Activated naive CD8-positive, alpha-beta T cell (primary cell): ENCODE measurements around the gene USP22.

ENCODE experiments used
- H3K27ac Mint-ChIP-seq: one replicate; pipeline ENCODE4 v1.8.0; 2021; ENCODE audit warnings: mixed read lengths
- H3K27me3 Mint-ChIP-seq: one replicate; pipeline ENCODE4 v1.8.0; 2021; ENCODE audit warnings: mixed read lengths
- H3K36me3 Mint-ChIP-seq: one replicate; pipeline ENCODE4 v1.8.0; 2021; ENCODE audit warnings: mixed read lengths
- H3K4me1 Mint-ChIP-seq: one replicate; pipeline ENCODE4 v1.8.0; 2021; ENCODE audit warnings: low read depth, mixed read lengths
- H3K4me3 Mint-ChIP-seq: one replicate; pipeline ENCODE4 v1.8.0; 2021; ENCODE audit warnings: mild to moderate bottlenecking, mixed read lengths
- H3K9me3 Mint-ChIP-seq: one replicate; pipeline ENCODE4 v1.8.0; 2021; ENCODE audit warnings: low read depth, mixed read lengths

Gene USP22

DNA sequence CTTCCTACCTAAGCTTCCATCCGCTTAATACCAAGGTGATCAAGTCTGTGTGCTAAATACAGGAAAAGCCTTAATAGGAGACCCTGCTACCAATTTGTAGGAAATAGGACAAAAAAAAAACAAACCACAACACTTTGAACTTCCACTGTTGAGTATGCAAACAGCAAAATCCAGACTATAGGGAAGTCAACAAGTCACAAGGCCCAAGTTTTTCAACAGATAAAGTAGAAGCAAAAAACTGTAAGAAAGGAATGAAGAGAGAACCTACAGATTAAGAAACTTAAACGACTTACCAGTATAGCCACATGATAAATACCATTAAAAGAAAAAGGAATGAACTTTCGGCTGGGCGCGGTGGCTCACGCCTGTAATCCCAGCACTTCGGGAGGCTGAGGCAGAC lies 7.4 kb downstream of the USP22 start:
- Mint-ChIP-seq H3K36me3 (peaks cover 7% of the 10 kb centered on the region), H3K27ac (peak overlapping the region; percentile 91), H3K9me3 (no peaks in the 10 kb centered on the region), H3K27me3 (no peaks in the 10 kb centered on the region), H3K4me3 (peak overlapping the region; percentile 88), H3K4me1 (peaks cover 82% of the 10 kb centered on the region)

DNA sequence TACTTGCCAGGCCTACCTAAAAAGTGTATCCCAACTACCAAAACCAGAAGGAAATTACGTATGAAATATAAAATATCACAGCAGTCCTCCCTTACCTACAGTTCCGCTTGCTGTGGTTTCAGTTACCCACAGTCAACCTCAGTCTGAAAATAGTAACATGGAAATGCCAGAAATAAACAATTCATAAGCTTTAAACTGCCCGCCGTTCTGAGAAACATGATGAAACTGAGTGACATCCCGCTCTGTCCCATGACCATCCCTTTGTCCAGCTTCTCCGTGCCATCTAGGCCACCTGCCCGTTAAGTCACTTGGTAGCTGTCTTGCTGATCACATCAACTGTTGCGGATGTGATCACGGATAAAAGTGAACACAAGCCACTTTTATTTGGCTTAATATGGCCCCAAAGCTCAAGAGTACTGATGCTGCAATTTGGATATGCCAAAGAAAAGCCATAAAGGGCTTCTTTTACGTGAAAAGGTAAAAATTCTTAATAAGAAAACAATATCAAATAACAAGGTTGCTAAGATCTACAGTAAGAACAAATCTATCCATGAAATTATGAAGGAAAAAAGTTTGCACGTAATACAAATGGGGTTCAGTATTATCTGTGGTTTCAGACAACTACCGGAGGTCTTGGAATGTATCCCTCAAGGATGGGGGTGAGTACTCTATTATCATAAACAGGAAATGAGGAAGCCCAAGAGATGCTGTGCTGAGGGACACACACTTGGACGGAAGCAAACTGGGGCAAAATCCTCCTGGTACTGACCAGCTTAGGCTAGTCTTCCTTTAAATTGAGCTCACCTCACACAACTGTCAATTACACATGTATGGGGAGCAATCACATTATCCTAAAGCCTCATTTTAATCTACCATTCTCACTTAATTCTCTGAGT lies 8.2 kb downstream of the USP22 start:
- Mint-ChIP-seq H3K36me3 (peaks cover 6% of the 10 kb centered on the region), H3K27me3 (no peaks in the 10 kb centered on the region), H3K4me1 (peaks cover 84% of the 10 kb centered on the region), H3K4me3 (peak overlapping the region; percentile 88), H3K9me3 (no peaks in the 10 kb centered on the region), H3K27ac (peak overlapping the region; percentile 91)

DNA sequence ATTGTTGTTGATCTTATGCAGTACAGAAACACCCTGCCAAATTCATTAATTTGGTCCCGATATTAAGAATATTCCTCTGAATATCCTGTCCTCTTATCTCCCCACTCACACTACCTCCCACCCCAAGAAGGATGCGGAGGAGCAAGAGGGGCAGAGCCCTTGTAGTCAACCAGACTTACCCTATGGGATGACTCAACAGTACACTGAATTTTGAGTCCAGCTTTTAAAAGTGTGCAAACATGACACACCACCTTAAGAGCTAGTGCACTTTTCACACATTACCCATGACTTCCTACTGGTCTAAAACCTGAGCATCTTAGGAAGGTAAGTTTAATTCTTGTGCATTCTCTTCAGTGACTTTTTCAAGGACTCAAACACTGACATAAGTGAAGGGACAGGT lies 9.5 kb downstream of the USP22 start:
- H3K27me3 Mint-ChIP-seq: no peaks in the 10 kb centered on the region
- peak overlapping the region; percentile 88 for H3K4me3 Mint-ChIP-seq
- peak overlapping the region; percentile 87 for H3K27ac Mint-ChIP-seq
- H3K4me1 Mint-ChIP-seq: peaks cover 91% of the 10 kb centered on the region
- peaks cover 6% of the 10 kb centered on the region for H3K36me3 Mint-ChIP-seq
- H3K9me3 Mint-ChIP-seq: no peaks in the 10 kb centered on the region

DNA sequence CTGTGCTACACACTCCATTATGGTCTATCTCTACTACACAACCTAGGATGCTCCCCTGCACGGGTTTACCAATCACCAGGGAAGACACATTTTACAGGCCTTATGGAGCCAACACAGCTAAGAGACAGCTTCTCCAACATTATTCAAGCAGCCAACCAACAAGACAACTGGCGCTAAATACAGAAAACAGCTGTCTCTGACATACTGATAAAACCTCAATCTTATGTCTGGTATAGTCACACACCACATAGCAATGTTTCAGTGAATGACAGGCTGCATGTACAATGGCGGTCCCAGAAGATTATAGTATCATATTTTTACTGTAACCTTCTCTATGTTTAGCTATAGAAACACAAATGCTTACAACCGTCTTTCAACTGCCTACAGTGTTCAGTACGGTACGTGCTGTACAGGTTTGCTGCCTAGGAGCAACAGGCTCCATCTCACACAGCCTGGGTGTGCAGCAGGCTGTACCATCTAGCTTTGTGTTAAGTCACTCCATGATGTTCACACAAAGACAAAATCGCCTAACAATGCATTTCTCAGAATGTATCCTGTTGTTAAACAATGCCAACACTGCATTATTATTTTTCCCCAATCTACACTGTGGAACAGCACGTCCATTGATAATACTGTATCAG lies 10.9 kb downstream of the USP22 start:
- peaks cover 6% of the 10 kb centered on the region for H3K36me3 Mint-ChIP-seq
- H3K4me3 Mint-ChIP-seq: peak overlapping the region; percentile 33
- H3K9me3 Mint-ChIP-seq: no peaks in the 10 kb centered on the region
- H3K27me3 Mint-ChIP-seq: no peaks in the 10 kb centered on the region
- H3K4me1 Mint-ChIP-seq: peaks cover 86% of the 10 kb centered on the region
- no peak overlapping the region for H3K27ac Mint-ChIP-seq

DNA sequence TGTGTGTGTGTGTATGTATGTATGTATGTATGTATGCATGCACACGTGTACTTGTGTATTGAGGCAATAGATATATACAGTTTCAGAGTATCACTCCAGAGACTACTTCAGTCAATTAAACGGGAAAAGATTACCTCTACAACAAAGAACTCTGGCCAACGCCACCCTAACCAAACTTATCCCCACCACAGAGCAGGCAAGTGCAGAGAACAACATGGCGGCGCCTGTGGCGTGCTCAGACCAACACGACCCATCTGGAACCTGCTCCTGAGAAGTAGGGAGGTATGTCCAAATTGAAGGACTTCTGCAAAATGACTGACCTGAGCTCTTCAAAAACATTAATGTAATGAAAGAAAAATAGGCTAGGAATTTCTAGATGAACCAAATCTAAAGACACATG lies 12.4 kb downstream of the USP22 start:
- H3K4me1 Mint-ChIP-seq: peaks cover 78% of the 10 kb centered on the region
- H3K36me3 Mint-ChIP-seq: peaks cover 8% of the 10 kb centered on the region
- H3K27me3 Mint-ChIP-seq: no peaks in the 10 kb centered on the region
- H3K9me3 Mint-ChIP-seq: no peaks in the 10 kb centered on the region
- H3K27ac Mint-ChIP-seq: peak overlapping the region; percentile 42
- H3K4me3 Mint-ChIP-seq: no peak overlapping the region

DNA sequence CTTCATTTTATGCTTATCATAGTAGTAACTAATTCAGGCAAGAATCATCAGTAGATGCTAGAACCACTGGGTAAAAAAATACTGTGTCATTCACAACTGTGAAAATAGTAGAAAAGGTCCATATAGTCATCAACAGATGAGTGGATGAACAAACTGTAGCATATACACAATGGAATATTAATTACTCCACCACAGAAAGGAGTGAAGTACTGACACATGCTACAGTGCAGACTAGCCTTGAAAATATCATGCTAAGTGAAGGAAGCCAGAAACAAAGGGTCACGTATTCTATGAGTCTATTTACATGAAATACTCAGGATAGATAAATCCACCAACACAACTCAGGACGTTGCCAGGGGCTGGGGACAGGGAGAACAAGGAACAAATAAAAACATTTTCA lies 13.3 kb downstream of the USP22 start:
- peaks cover 9% of the 10 kb centered on the region for H3K36me3 Mint-ChIP-seq
- H3K27me3 Mint-ChIP-seq: no peaks in the 10 kb centered on the region
- peaks cover 78% of the 10 kb centered on the region for H3K4me1 Mint-ChIP-seq
- peak overlapping the region; percentile 82 for H3K27ac Mint-ChIP-seq
- no peak overlapping the region for H3K4me3 Mint-ChIP-seq
- no peaks in the 10 kb centered on the region for H3K9me3 Mint-ChIP-seq

DNA sequence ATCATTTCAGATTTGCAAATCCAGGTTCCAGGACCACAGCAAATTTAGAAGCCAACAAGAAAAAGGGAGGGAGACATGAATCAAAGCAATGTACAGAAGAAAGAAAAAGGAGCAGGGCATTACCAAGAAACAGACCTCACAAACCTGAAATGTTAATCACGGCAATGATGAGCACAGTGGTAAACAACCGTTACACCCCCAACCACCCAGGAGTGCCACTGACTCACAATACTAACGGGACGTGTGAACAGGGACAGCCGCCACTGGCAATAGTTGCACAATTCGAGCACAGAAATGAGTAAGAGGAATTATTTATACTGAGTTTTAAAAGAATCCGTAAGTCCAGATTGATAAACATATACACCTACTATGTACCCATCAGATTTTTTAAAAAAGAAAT lies 13.8 kb downstream of the USP22 start:
- peak overlapping the region; percentile 15 for H3K4me3 Mint-ChIP-seq
- peaks cover 9% of the 10 kb centered on the region for H3K36me3 Mint-ChIP-seq
- peak overlapping the region; percentile 82 for H3K27ac Mint-ChIP-seq
- peaks cover 78% of the 10 kb centered on the region for H3K4me1 Mint-ChIP-seq
- H3K27me3 Mint-ChIP-seq: no peaks in the 10 kb centered on the region
- no peaks in the 10 kb centered on the region for H3K9me3 Mint-ChIP-seq

DNA sequence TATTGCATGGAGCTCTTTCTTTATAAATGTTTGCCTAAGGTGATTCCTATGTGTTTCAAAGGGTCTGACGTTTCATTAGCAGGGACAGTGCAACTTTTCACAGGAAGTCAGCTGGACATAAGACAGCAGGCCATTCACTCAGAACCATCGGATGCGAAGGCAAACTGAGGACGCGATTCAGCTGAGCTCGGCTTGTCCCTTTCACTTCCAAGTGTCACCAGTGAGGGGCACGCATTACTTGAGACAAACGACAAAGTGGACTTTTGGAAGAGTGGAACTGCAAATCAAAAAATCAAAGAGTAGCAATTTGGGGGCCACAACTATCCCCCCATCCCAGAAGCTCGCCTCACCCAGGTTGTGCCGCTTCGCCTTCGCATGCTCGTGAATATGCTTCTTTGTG lies 14.6 kb downstream of the USP22 start:
- Mint-ChIP-seq H3K36me3 (peaks cover 8% of the 10 kb centered on the region), H3K9me3 (no peaks in the 10 kb centered on the region), H3K27me3 (no peaks in the 10 kb centered on the region), H3K4me1 (peaks cover 79% of the 10 kb centered on the region), H3K27ac (peak overlapping the region; percentile 8), H3K4me3 (peak overlapping the region; percentile 42)

DNA sequence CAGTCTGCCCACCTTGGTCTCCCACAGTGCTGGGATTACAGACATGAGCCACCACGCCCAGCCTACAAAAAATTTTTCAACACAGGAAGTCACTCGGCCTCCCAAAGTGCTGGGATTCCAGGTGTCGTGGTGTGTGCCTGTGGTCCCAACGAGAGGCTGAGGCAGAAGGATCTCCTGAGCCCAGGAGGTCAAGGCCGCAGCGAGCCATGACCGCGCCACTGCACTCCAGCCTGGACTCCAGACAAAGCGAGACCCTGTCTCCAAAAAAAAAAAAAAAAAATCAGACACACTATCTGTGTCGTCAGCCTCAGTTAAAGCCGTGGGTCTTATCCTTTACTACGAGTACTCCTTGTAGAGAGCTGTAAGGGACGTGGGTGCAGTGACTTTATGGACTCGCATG lies 15.8 kb downstream of the USP22 start:
- Mint-ChIP-seq H3K9me3 (no peaks in the 10 kb centered on the region), H3K36me3 (peaks cover 11% of the 10 kb centered on the region), H3K27ac (peak overlapping the region; percentile 50), H3K4me3 (no peak overlapping the region), H3K4me1 (peaks cover 77% of the 10 kb centered on the region), H3K27me3 (no peaks in the 10 kb centered on the region)

DNA sequence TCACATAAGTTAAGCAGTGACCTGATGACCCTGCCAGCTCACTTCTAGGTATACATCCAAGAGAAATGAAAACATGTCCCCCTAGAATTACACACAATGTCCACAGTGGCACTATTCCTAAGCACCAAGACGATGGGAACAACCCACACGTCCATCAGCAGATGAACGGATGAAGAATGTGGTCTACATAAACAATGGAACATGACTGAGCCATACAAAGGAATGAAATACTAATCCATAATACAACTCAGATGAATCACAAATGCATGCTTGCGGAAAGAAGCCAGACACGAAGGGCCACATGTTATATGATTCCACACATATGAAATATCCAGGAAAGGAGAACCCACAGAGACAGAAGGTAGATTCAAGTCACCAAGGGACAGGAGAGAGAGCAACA lies 17.4 kb downstream of the USP22 start:
- Mint-ChIP-seq H3K4me3 (no peak overlapping the region), H3K9me3 (no peaks in the 10 kb centered on the region), H3K27me3 (no peaks in the 10 kb centered on the region), H3K36me3 (peaks cover 11% of the 10 kb centered on the region), H3K27ac (peak overlapping the region; percentile 90), H3K4me1 (peaks cover 69% of the 10 kb centered on the region)

DNA sequence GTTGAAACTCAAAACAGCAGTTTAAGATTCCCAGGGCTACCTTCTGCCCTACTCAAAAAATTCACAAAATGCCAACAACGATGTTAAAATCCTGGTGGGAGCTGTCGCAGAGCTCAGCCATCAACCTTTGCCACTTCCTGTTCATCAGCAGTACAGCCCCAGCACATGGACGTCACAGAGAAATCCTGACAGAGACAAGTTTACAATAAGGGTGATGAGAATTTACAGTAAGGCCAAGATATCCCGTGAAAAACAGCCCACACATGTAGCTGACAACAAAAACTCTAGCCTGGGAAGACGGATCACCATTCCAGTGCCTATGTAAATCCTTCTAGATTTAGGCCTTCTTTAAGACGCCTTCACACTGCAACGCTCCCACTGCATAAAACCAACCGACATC lies 18.8 kb downstream of the USP22 start:
- Mint-ChIP-seq H3K36me3 (peaks cover 11% of the 10 kb centered on the region), H3K9me3 (no peaks in the 10 kb centered on the region), H3K4me3 (peak overlapping the region; percentile 62), H3K27ac (peak overlapping the region; percentile 90), H3K4me1 (peaks cover 62% of the 10 kb centered on the region), H3K27me3 (no peaks in the 10 kb centered on the region)

DNA sequence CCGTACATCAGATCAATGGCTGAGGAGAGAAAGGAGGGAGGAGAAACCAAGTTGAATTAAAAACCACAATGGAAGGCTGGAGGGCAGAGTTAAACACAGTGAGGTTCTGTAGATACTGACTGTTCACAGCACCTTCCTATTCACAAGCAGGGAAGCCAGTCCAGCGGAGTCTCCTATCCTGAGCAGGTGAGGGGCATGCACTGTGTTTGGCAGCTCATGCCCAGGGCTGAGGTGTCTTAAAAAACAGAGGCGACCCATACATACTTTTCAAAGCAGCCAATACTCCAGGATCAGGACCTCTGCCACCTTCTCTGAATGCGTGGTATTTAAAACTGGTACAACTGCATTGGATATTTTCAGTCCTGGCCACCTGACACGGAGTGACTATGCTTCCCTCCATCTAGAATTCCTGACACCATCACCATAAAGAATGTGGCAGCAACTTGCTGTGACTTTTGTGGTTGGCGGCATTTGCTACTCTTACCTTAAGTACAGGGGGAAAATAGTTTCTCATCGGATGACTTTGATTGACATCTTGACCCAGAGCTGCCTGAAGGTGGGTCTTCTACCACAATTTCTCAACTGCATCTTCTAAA lies 21.5 kb downstream of the USP22 start:
- peaks cover 14% of the 10 kb centered on the region for H3K36me3 Mint-ChIP-seq
- H3K4me3 Mint-ChIP-seq: no peak overlapping the region
- no peaks in the 10 kb centered on the region for H3K27me3 Mint-ChIP-seq
- H3K4me1 Mint-ChIP-seq: peaks cover 49% of the 10 kb centered on the region
- H3K27ac Mint-ChIP-seq: no peak overlapping the region
- no peaks in the 10 kb centered on the region for H3K9me3 Mint-ChIP-seq

DNA sequence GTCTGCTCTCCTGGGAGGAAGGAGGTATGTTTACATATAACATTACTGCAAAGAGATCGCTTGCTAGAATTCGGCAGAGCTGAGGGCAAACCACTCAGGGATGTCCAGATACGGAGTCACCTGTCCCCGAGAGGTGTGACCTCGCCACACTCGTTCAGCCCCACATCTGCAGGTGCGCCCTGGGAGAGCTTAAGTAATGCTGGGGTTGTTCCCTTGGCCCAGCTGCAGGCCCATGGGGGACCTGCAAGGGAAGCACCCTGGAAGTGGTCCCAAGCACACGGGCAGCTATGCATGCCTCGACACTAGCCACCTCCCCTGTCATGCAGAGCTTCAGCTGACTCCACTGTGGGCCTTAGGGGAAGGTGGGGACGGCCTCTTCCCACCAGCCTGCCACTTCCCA lies 22.2 kb downstream of the USP22 start:
- Mint-ChIP-seq H3K27me3 (no peaks in the 10 kb centered on the region), H3K4me3 (no peak overlapping the region), H3K36me3 (peaks cover 15% of the 10 kb centered on the region), H3K27ac (peak overlapping the region; percentile 76), H3K9me3 (no peaks in the 10 kb centered on the region), H3K4me1 (peaks cover 47% of the 10 kb centered on the region)

DNA sequence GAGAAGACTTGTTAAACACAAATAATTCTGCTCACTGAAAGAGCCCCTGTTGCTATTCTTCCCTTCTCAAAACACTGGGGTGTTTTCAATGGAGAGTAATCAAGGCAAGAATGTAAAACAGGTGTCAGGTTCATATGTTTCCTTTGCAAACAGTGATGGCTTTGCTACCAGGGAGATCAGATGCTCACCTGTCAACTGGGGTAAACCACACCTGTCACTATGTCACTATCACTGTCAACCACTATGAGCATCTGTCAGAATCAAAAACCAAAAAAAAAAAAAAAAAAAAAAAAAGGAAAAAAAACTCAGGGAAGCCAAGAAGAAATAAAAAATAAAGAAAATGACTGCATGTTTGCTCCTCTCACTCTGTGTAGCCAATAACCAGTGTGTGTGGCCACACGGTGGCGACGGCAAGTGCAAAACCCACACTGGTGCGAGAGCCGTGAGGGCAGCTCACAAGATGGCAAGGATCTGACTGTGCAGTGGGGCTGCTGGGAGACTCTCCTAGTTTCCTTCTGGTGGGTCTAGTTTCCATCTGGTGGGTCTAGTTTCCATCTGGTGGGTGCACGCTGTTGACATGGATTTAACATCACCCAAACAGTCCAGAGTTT lies 22.7 kb downstream of the USP22 start:
- Mint-ChIP-seq H3K4me3 (no peak overlapping the region), H3K36me3 (peaks cover 12% of the 10 kb centered on the region), H3K27me3 (no peaks in the 10 kb centered on the region), H3K27ac (peak overlapping the region; percentile 76), H3K9me3 (no peaks in the 10 kb centered on the region), H3K4me1 (peaks cover 43% of the 10 kb centered on the region)

DNA sequence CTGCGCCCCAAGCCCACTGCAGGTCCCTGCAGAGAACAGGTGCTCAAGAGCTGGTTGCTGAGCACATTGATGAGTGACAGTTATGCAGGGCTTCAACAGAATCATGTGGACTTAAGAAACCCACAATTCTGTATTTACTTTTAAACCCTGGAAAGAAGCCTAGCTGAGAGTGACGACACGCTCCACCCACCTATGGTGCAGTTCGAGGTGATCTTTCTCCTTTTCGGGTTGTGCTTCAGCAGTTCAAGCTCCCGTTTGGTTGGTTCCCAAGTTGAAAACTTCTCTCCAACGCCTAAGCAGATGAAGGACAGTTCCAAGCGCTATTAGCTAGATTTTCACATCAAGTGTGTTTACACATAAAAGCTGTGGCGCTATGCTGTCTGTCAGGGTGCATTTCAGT lies 23.9 kb downstream of the USP22 start:
- Mint-ChIP-seq H3K27me3 (no peaks in the 10 kb centered on the region), H3K36me3 (peaks cover 10% of the 10 kb centered on the region), H3K4me3 (no peak overlapping the region), H3K4me1 (peaks cover 34% of the 10 kb centered on the region), H3K27ac (no peak overlapping the region), H3K9me3 (no peaks in the 10 kb centered on the region)
